Skeletal muscle tissue (tissue), 4 donors: ENCODE measurements around the gene VWA8. TPM values are rescaled to one million over a fixed set of nuclear protein-coding genes. Genes with fewer than 3 reads are reported as not detected.
"Not testable (repeated sequence)": the region's sequence is repeated elsewhere in the genome, so short reads cannot be mapped to it uniquely, and the experiment has no call there.

Experiments used
- H3K27ac ChIP-seq: one replicate; pipeline ENCODE4 v1.7.0; 2013; ENCODE audit warnings: mild to moderate bottlenecking, low read depth, low read length, inconsistent platforms
- H3K27me3 ChIP-seq, 3 donors: one replicate each; pipeline ENCODE4 v1.7.0; 2013; ENCODE audit warnings: low read length in 3 of 3; ENCODE audit not compliant: control insufficient read depth in 3 of 3, insufficient read depth in 3 of 3
- H3K36me3 ChIP-seq, 3 donors: one replicate each; pipeline ENCODE4 v1.7.0; 2013; ENCODE audit warnings: low read length in 3 of 3; ENCODE audit not compliant: control insufficient read depth in 3 of 3, insufficient read depth in 3 of 3
- H3K4me1 ChIP-seq, 3 donors: one replicate each; pipeline ENCODE4 v1.7.0; 2013; ENCODE audit warnings: low read length in 3 of 3, mild to moderate bottlenecking in 3 of 3; ENCODE audit not compliant: control insufficient read depth in 3 of 3, insufficient read depth in 3 of 3
- H3K4me3 ChIP-seq, 3 donors: one replicate each; pipeline ENCODE4 v1.7.0; 2013; ENCODE audit warnings: low read length in 3 of 3
- H3K9ac ChIP-seq, 3 donors: one replicate each; pipeline ENCODE4 v1.7.0; 2013; ENCODE audit warnings: low read length in 3 of 3, mild to moderate bottlenecking in 3 of 3, moderate library complexity in 2 of 3, low read depth in 1 of 3
- H3K9me3 ChIP-seq, 3 donors: one replicate each; pipeline ENCODE4 v1.7.0; 2013; ENCODE audit warnings: low read length in 3 of 3; ENCODE audit not compliant: control insufficient read depth in 3 of 3
- total RNA-seq: library from RNA; depleted of rRNA; stranded (reverse); fragments of >200 nt; gene quantifications from one replicate; pipeline ENCODE4 v1.2.3, GENCODE V29; 2014
- donor health status: Osteomylitis.

The VWA8 gene
- total RNA-seq, 1 donor from 2014 or later = 49.1 TPM

GRCh38 chr13:41949104-41949503 is 11.8 kb downstream of the VWA8 start:
- H3K36me3 ChIP-seq, H3K27ac ChIP-seq, H3K27me3 ChIP-seq, H3K9me3 ChIP-seq, H3K4me3 ChIP-seq, H3K4me1 ChIP-seq, H3K9ac ChIP-seq: not testable (repeated sequence)

- H3K4me3 ChIP-seq = no peak overlapping the region
- peaks cover 0 to 8% (median 5%) of the 10 kb centered on the region in 3 donors for H3K36me3 ChIP-seq
- H3K4me1 ChIP-seq = peaks cover 3 to 6% (median 3%) of the 10 kb centered on the region in 3 donors
- H3K27me3 ChIP-seq = no peaks in the 10 kb centered on the region
- H3K9ac ChIP-seq = no peak overlapping the region
- no peak overlapping the region for H3K27ac ChIP-seq
- H3K9me3 ChIP-seq = no peaks in the 10 kb centered on the region
These were observed 15.0 kb downstream of the VWA8 start for GRCh38 chr13:41945926-41946325.

GRCh38 chr13:41944635-41945397 is 16.1 kb downstream of the VWA8 start:
- Histone ChIP-seq H3K36me3 (peaks cover 0 to 8% (median 5%) of the 10 kb centered on the region in 3 donors), H3K27ac (no peak overlapping the region), H3K4me1 (peaks cover 3 to 9% (median 3%) of the 10 kb centered on the region in 3 donors), H3K9me3 (no peaks in the 10 kb centered on the region), H3K4me3 (no peak overlapping the region), H3K9ac (no peak overlapping the region), H3K27me3 (no peaks in the 10 kb centered on the region)

- H3K4me1 ChIP-seq = peaks cover 3 to 9% (median 3%) of the 10 kb centered on the region in 3 donors
- no peaks in the 10 kb centered on the region for H3K9me3 ChIP-seq
- H3K9ac ChIP-seq = no peak overlapping the region
- H3K27me3 ChIP-seq = no peaks in the 10 kb centered on the region
- H3K27ac ChIP-seq = no peak overlapping the region
- peaks cover 0 to 6% (median 5%) of the 10 kb centered on the region in 3 donors for H3K36me3 ChIP-seq
- no peak overlapping the region for H3K4me3 ChIP-seq
These were observed 16.7 kb downstream of the VWA8 start for GRCh38 chr13:41944229-41944628.

- H3K9me3 ChIP-seq = no peaks in the 10 kb centered on the region
- no peak overlapping the region for H3K4me3 ChIP-seq
- H3K4me1 ChIP-seq = peaks cover 3 to 9% (median 3%) of the 10 kb centered on the region in 3 donors
- H3K36me3 ChIP-seq = peaks cover 0 to 6% (median 5%) of the 10 kb centered on the region in 3 donors
- no peak overlapping the region for H3K27ac ChIP-seq
- H3K9ac ChIP-seq = no peak overlapping the region
- H3K27me3 ChIP-seq = no peaks in the 10 kb centered on the region
These were observed 18.3 kb downstream of the VWA8 start for GRCh38 chr13:41942462-41943094.

GRCh38 chr13:41941174-41941573 is 19.7 kb downstream of the VWA8 start:
- H3K36me3 ChIP-seq = no peaks in the 10 kb centered on the region
- no peak overlapping the region for H3K4me3 ChIP-seq
- no peak overlapping the region for H3K9ac ChIP-seq
- no peaks in the 10 kb centered on the region for H3K27me3 ChIP-seq
- H3K4me1 ChIP-seq = peaks cover 3 to 9% (median 3%) of the 10 kb centered on the region in 3 donors
- peak overlapping the region; percentile 25 for H3K27ac ChIP-seq
- H3K9me3 ChIP-seq = no peaks in the 10 kb centered on the region

GRCh38 chr13:41939398-41939797 is 21.5 kb downstream of the VWA8 start:
- no peaks in the 10 kb centered on the region for H3K36me3 ChIP-seq
- no peaks in the 10 kb centered on the region for H3K9me3 ChIP-seq
- H3K9ac ChIP-seq = no peak overlapping the region
- H3K27me3 ChIP-seq = no peaks in the 10 kb centered on the region
- no peak overlapping the region for H3K27ac ChIP-seq
- H3K4me1 ChIP-seq = peaks cover 3 to 9% (median 3%) of the 10 kb centered on the region in 3 donors
- H3K4me3 ChIP-seq = no peak overlapping the region

- Histone ChIP-seq H3K9me3 (no peaks in the 10 kb centered on the region), H3K27me3 (no peaks in the 10 kb centered on the region), H3K36me3 (no peaks in the 10 kb centered on the region), H3K9ac (no peak overlapping the region), H3K4me1 (peaks cover 3 to 9% (median 3%) of the 10 kb centered on the region in 3 donors), H3K4me3 (no peak overlapping the region), H3K27ac (no peak overlapping the region)
These were observed 22.0 kb downstream of the VWA8 start for GRCh38 chr13:41938918-41939317.

GRCh38 chr13:41937388-41937787 is 23.5 kb downstream of the VWA8 start:
- Histone ChIP-seq H3K9me3 (no peaks in the 10 kb centered on the region), H3K4me3 (no peak overlapping the region), H3K27me3 (no peaks in the 10 kb centered on the region), H3K4me1 (peaks cover under 1 to 5% (median under 1%) of the 10 kb centered on the region in 3 donors), H3K27ac (no peak overlapping the region), H3K36me3 (no peaks in the 10 kb centered on the region), H3K9ac (no peak overlapping the region)

GRCh38 chr13:41935501-41935900 is 25.4 kb downstream of the VWA8 start:
- H3K9ac ChIP-seq = no peak overlapping the region

More at GRCh38 chr13:41935501-41935900, 25.4 kb downstream of the VWA8 start:
- Histone ChIP-seq H3K4me1 (peaks cover 0 to 2% (median 0%) of the 10 kb centered on the region in 3 donors), H3K36me3 (no peaks in the 10 kb centered on the region), H3K27ac (no peak overlapping the region), H3K27me3 (no peaks in the 10 kb centered on the region), H3K9me3 (no peaks in the 10 kb centered on the region), H3K4me3 (no peak overlapping the region)
